H9 (cell line): Measurements from ENCODE around the gene DCST2. TPM values are rescaled to one million over a fixed set of nuclear protein-coding genes. Genes with fewer than 3 reads are reported as not detected.

Experiments used
- DNase-seq: peaks from one replicate; pipeline ENCODE4 v3.0.0-alpha.2; 2017
- H2AFZ ChIP-seq: one replicate; pipeline ENCODE4 v1.6.1; 2013; ENCODE audit warnings: mild to moderate bottlenecking, low read length, control low read depth, moderate library complexity
- H2AK5ac ChIP-seq: 2 replicates; pipeline ENCODE4 v1.6.1; 2013; ENCODE audit warnings: low read length, control low read depth, mixed read lengths; ENCODE audit not compliant: insufficient read length
- H2BK120ac ChIP-seq: one replicate; pipeline ENCODE4 v1.6.1; 2013; ENCODE audit warnings: low read depth, mild to moderate bottlenecking, low read length, control low read depth, inconsistent platforms; ENCODE audit not compliant: poor library complexity, severe bottlenecking
- H2BK12ac ChIP-seq: 2 replicates; pipeline ENCODE4 v1.6.1; 2013; ENCODE audit warnings: low read length, control low read depth, mixed read lengths, low read depth; ENCODE audit not compliant: insufficient read length
- H2BK15ac ChIP-seq: 2 replicates; pipeline ENCODE4 v1.6.1; 2013; ENCODE audit warnings: low read depth, low read length, control low read depth
- H2BK20ac ChIP-seq: one replicate; pipeline ENCODE4 v1.6.1; 2013; ENCODE audit warnings: low read depth, mild to moderate bottlenecking, low read length, control low read depth, inconsistent platforms; ENCODE audit not compliant: poor library complexity, severe bottlenecking
- H2BK5ac ChIP-seq: 2 replicates; pipeline ENCODE4 v1.6.1; 2013; ENCODE audit warnings: low read length, control low read depth, mixed read lengths; ENCODE audit not compliant: insufficient read length
- H3K14ac ChIP-seq: 2 replicates; pipeline ENCODE4 v1.6.1; 2013; ENCODE audit warnings: low read length, control low read depth; ENCODE audit not compliant: insufficient read depth
- H3K18ac ChIP-seq: 2 replicates; pipeline ENCODE4 v1.6.1; 2013; ENCODE audit warnings: low read depth, mild to moderate bottlenecking, mixed read lengths, low read length, control low read depth; ENCODE audit not compliant: insufficient read length
- H3K23ac ChIP-seq: 2 replicates; pipeline ENCODE4 v1.6.1; 2013; ENCODE audit warnings: low read length, control low read depth, mixed read lengths, low read depth; ENCODE audit not compliant: insufficient read length
- H3K23me2 ChIP-seq: 2 replicates; pipeline ENCODE4 v1.6.1; 2013; ENCODE audit warnings: low read depth, mild to moderate bottlenecking, mixed read lengths, low read length, control low read depth; ENCODE audit not compliant: insufficient read length, poor library complexity, severe bottlenecking
- H3K27ac ChIP-seq: 2 replicates; pipeline ENCODE4 v1.5.1; 2013; ENCODE audit warnings: low read length, control low read depth, mixed read lengths, low read depth; ENCODE audit not compliant: insufficient read length
- H3K27me3 ChIP-seq: 2 replicates; pipeline ENCODE4 v1.6.1; 2013; ENCODE audit warnings: low read length, control low read depth, inconsistent platforms; ENCODE audit not compliant: insufficient read depth
- H3K4ac ChIP-seq: 2 replicates; pipeline ENCODE4 v1.6.1; 2013; ENCODE audit warnings: low read depth, mild to moderate bottlenecking, control low read depth, inconsistent platforms, low read length, moderate library complexity
- H3K4me1 ChIP-seq: 2 replicates; pipeline ENCODE4 v1.6.1; 2013; ENCODE audit warnings: low read length, control low read depth, inconsistent platforms; ENCODE audit not compliant: insufficient read depth
- H3K4me2 ChIP-seq: 2 replicates; pipeline ENCODE4 v1.6.1; 2013; ENCODE audit warnings: low read length, control low read depth, mixed read lengths; ENCODE audit not compliant: insufficient read length, insufficient read depth
- H3K56ac ChIP-seq: 2 replicates; pipeline ENCODE4 v1.6.1; 2013; ENCODE audit warnings: low read depth, mild to moderate bottlenecking, mixed read lengths, low read length, control low read depth; ENCODE audit not compliant: insufficient read length
- H3K79me1 ChIP-seq: 2 replicates; pipeline ENCODE4 v1.6.1; 2013; ENCODE audit warnings: low read depth, mild to moderate bottlenecking, moderate library complexity, low read length, control low read depth, inconsistent platforms; ENCODE audit not compliant: insufficient read depth, poor library complexity, severe bottlenecking
- H3K79me2 ChIP-seq: 2 replicates; pipeline ENCODE4 v1.6.1; 2013; ENCODE audit warnings: low read length, control low read depth, inconsistent platforms; ENCODE audit not compliant: insufficient read depth
- H3K9ac ChIP-seq: 2 replicates; pipeline ENCODE4 v1.6.1; 2013; ENCODE audit warnings: low read length, control low read depth, mixed read lengths; ENCODE audit not compliant: insufficient read length; ENCODE audit errors: extremely low read depth
- H3K9me3 ChIP-seq: one replicate; pipeline ENCODE4 v1.6.1; 2013; ENCODE audit warnings: low read depth, low read length, inconsistent platforms; ENCODE audit not compliant: control insufficient read depth
- H3T11ph ChIP-seq: one replicate; pipeline ENCODE4 v1.6.1; 2013; ENCODE audit warnings: mild to moderate bottlenecking, low read length, control low read depth, inconsistent platforms
- H4K20me1 ChIP-seq: one replicate; pipeline ENCODE4 v1.6.1; 2013; ENCODE audit not compliant: control insufficient read depth, insufficient read length, insufficient read depth
- H4K5ac ChIP-seq: 2 replicates; pipeline ENCODE4 v1.6.1; 2013; ENCODE audit warnings: low read depth, mild to moderate bottlenecking, mixed read lengths, low read length, control low read depth; ENCODE audit not compliant: insufficient read length
- H4K8ac ChIP-seq: replicated peaks from 2 replicates; pipeline ENCODE4 v1.6.1; 2013; ENCODE audit warnings: low read length, control low read depth, mixed read lengths, low read depth; ENCODE audit not compliant: insufficient read length
- H4K91ac ChIP-seq: 2 replicates; pipeline ENCODE4 v1.6.1; 2013; ENCODE audit warnings: low read depth, mild to moderate bottlenecking, moderate library complexity, mixed read lengths, low read length, control low read depth; ENCODE audit not compliant: insufficient read length
- H3K27ac Mint-ChIP-seq, 3 experiments: 2 replicates in 2 of 3; 3 replicates in 1 of 3; pipeline ENCODE4 v1.8.0; 2020 to 2021; ENCODE audit warnings: mixed read lengths in 3 of 3, mild to moderate bottlenecking in 1 of 3, moderate library complexity in 1 of 3
- H3K27me3 Mint-ChIP-seq: 2 replicates; pipeline ENCODE4 v1.8.0; 2021; ENCODE audit warnings: low read depth, mild to moderate bottlenecking, moderate library complexity, mixed read lengths
- H3K36me3 Mint-ChIP-seq, 3 experiments: 2 replicates in 2 of 3; 3 replicates in 1 of 3; pipeline ENCODE4 v1.8.0; 2020 to 2021; ENCODE audit warnings: low read depth in 3 of 3, mixed read lengths in 3 of 3; ENCODE audit not compliant: insufficient read depth in 1 of 3
- H3K4me1 Mint-ChIP-seq, 2 experiments: 2 replicates each; pipeline ENCODE4 v1.8.0; 2020; ENCODE audit warnings: mixed read lengths in 2 of 2
- H3K4me3 Mint-ChIP-seq, 2 experiments: 2 replicates in 1 of 2; 3 replicates in 1 of 2; pipeline ENCODE4 v1.8.0; 2020 to 2021; ENCODE audit warnings: mild to moderate bottlenecking in 2 of 2, mixed read lengths in 2 of 2, moderate library complexity in 1 of 2
- H3K9me3 Mint-ChIP-seq, 2 experiments: 2 replicates in 1 of 2; 3 replicates in 1 of 2; pipeline ENCODE4 v1.8.0; 2020; ENCODE audit warnings: mild to moderate bottlenecking in 2 of 2, mixed read lengths in 2 of 2, moderate library complexity in 1 of 2
- CTCF ChIP-seq: fragments of 200-600 bp; sonication (generic); conservative IDR thresholded peaks from 3 replicates; pipeline ENCODE4 v1.8.0; 2021; ENCODE audit warnings: antibody characterized with exemption, mild to moderate bottlenecking
- WGBS: extraction: QIAGEN DNeasy Blood & Tissue Kit; methylation state at CpG from one replicate; pipeline ENCODE4 v1.1.7; 2013; ENCODE audit warnings: missing lambda C conversion rate, low lambda C conversion rate, mixed read lengths; ENCODE audit not compliant: insufficient read length; ENCODE audit errors: extremely low coverage; 5-methylcytosine and 5-hydroxymethylcytosine counted together
- total RNA-seq: library from RNA; stranded (reverse); gene quantifications from 2 replicates; pipeline ENCODE4 v1.2.1, GENCODE V29; 2021

DCST2 gene
- total RNA-seq, 1 experiment from 2014 or later, result 0.35 TPM

- Histone ChIP-seq H3K56ac (no peak overlapping the region), H3K27me3 (no peaks in the 10 kb centered on the region), H3T11ph (no peak overlapping the region), H3K23ac (no peak overlapping the region), H3K9ac (no peak overlapping the region), H4K20me1 (peaks cover 2% of the 10 kb centered on the region), H3K27ac (no peak overlapping the region), H3K4me2 (no peak overlapping the region), H3K14ac (no peak overlapping the region), H4K8ac (no peak overlapping the region), H3K79me2 (no peaks in the 10 kb centered on the region), H2BK15ac (no peak overlapping the region), H4K5ac (no peak overlapping the region), H2BK120ac (no peak overlapping the region), H2BK12ac (no peak overlapping the region), H3K18ac (no peak overlapping the region), H2BK20ac (no peak overlapping the region), H4K91ac (no peak overlapping the region), H3K79me1 (no peaks in the 10 kb centered on the region), H2AK5ac (no peak overlapping the region), H2AFZ (no peak overlapping the region), H2BK5ac (no peak overlapping the region), H3K23me2 (no peaks in the 10 kb centered on the region), H3K4ac (no peak overlapping the region), H3K4me1 (no peaks in the 10 kb centered on the region), H3K9me3 (no peaks in the 10 kb centered on the region)
- Mint-ChIP-seq H3K9me3 (no peaks in the 10 kb centered on the region; a peak in 1 of 5 replicates), H3K27me3 (peaks cover 25% of the 10 kb centered on the region), H3K4me3 (no peak overlapping the region), H3K36me3 (no peaks in the 10 kb centered on the region; a peak in 1 of 7 replicates), H3K4me1 (peaks cover 12 to 37% of the 10 kb centered on the region in 2 experiments), H3K27ac (no peak overlapping the region)
- WGBS, result no CpG with 5 or more reads among the region's 12 CpGs
- DNase-seq, result no peak
- no peak for TF ChIP-seq CTCF
These were observed 9.7 kb upstream of the DCST2 start for GRCh38 chr1:155043301-155043702.
